ENCODE data around the gene GDF2.

- TF ChIP-seq CTCF (IDR thresholded peaks at IDR 0.05; ENCODE audit: poor library complexity, severe bottlenecking) (no peak), EZH2 (IDR thresholded peaks at IDR 0.05; ENCODE audit: borderline replicate concordance, insufficient read depth, low read length, poor library complexity, severe bottlenecking) (no peak), SMC3 (conservative IDR thresholded peaks at IDR 0.05; ENCODE audit: poor library complexity) (no peak), POLR2AphosphoS5 (IDR thresholded peaks at IDR 0.05) (no peak)
These were observed 1.5 kb downstream of the GDF2 start for GRCh38 chr10:47323636-47324296.

Data from neural cell (in vitro differentiated cells).